Suprapubic skin (tissue), 4 donors: ENCODE data around the gene SAMD4B. TPM values are rescaled to one million over a fixed set of nuclear protein-coding genes. Genes with fewer than 3 reads are reported as not detected.

Source experiments
- DNase-seq, 2 donors: peaks; one replicate each; pipeline ENCODE4 v3.0.0-alpha.2; 2019; ENCODE audit warnings: low spot score in 2 of 2
- H3K27ac ChIP-seq: fragments of 200-600 bp; sonication (generic); one replicate; pipeline ENCODE4 v1.5.1; 2019
- H3K27me3 ChIP-seq: fragments of 200-600 bp; sonication (generic); one replicate; pipeline ENCODE4 v1.5.1; 2019
- H3K36me3 ChIP-seq: fragments of 200-600 bp; sonication (generic); one replicate; pipeline ENCODE4 v1.5.1; 2019
- H3K4me1 ChIP-seq: fragments of 200-600 bp; sonication (generic); one replicate; pipeline ENCODE4 v1.5.1; 2019
- H3K4me3 ChIP-seq: fragments of 200-600 bp; sonication (generic); one replicate; pipeline ENCODE4 v1.5.1; 2019; ENCODE audit warnings: mild to moderate bottlenecking
- H3K9me3 ChIP-seq: fragments of 200-600 bp; sonication (generic); one replicate; pipeline ENCODE4 v1.5.1; 2019
- EP300 ChIP-seq: sonication (generic); formaldehyde crosslinking; IDR thresholded peaks from one replicate; pipeline ENCODE4 v1.6.1; 2017; ENCODE audit warnings: antibody characterized with exemption
- POLR2A ChIP-seq, 2 donors: fragments of 450-650 bp; IDR thresholded peaks; one replicate each; pipeline ENCODE4 v1.6.1; 2017; ENCODE audit warnings: antibody characterized with exemption in 2 of 2, mild to moderate bottlenecking in 2 of 2, moderate library complexity in 2 of 2
- POLR2AphosphoS5 ChIP-seq, 3 donors: sonication (generic); formaldehyde crosslinking; IDR thresholded peaks; one replicate each; pipeline ENCODE4 v1.6.1; 2017; ENCODE audit warnings: antibody characterized with exemption in 3 of 3
- WGBS: methylation state at CpG from one replicate; pipeline ENCODE4 v1.1.5; 2018; 5-methylcytosine and 5-hydroxymethylcytosine counted together
- total RNA-seq, 4 donors: library from RNA; depleted of rRNA; stranded (reverse); fragments of >200 nt; gene quantifications; one replicate each; pipeline ENCODE4 v1.1.0, GENCODE V29; 2016
- TF ChIP-seq, protein P1 (sequence below), 2 donors: fragments of 200-600 bp in 1 of 2; fragments of 450-650 bp in 1 of 2; sonication (generic) in 1 of 2; IDR thresholded peaks; one replicate each; pipeline ENCODE4 v1.5.1; 2016 to 2019; ENCODE audit warnings: antibody characterized with exemption in 2 of 2, mild to moderate bottlenecking in 1 of 2, moderate library complexity in 1 of 2

The SAMD4B gene
- total RNA-seq, 4 donors from 2014 or later: 104 to 166 (median 113) TPM

DNA sequence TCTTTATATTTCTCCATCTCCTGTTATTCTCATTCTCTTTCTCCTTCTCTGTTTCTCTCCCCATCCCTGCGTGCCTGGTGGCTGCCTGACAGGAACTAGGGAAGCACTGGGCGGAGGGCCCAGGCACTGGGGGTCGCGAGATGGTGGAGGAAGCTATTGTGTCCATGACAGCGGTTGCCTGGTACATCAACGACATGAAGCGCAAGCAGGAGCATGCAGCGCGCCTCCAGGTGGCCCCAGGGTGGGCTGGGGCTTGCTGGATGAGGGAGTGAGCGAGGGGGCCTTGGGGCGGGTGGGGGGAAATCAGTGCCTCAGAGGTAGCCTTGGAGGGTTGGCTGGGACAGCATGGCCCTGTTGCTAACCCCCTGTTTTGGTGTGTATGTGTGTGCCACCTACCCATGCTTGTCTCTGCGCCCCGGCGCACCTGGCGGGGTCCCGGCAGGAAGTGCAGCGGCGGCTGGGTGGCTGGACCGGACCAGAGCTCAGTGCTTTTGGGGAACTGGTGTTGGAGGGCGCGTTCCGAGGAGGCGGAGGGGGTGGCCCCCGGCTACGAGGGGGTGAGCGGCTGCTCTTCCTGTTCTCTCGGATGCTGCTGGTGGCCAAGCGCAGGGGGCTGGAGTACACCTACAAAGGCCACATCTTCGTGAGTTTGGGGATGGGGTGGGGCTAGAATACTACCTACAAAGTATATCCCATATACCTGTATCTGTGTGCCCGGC lies 75.4 kb downstream of the SAMD4B start:
- H3K36me3 ChIP-seq: peaks cover 40% of the 10 kb centered on the region
- H3K4me1 ChIP-seq: peaks cover 23% of the 10 kb centered on the region
- no peaks in the 10 kb centered on the region for H3K9me3 ChIP-seq
- H3K27me3 ChIP-seq: no peaks in the 10 kb centered on the region
- TF ChIP-seq, protein P1, sequence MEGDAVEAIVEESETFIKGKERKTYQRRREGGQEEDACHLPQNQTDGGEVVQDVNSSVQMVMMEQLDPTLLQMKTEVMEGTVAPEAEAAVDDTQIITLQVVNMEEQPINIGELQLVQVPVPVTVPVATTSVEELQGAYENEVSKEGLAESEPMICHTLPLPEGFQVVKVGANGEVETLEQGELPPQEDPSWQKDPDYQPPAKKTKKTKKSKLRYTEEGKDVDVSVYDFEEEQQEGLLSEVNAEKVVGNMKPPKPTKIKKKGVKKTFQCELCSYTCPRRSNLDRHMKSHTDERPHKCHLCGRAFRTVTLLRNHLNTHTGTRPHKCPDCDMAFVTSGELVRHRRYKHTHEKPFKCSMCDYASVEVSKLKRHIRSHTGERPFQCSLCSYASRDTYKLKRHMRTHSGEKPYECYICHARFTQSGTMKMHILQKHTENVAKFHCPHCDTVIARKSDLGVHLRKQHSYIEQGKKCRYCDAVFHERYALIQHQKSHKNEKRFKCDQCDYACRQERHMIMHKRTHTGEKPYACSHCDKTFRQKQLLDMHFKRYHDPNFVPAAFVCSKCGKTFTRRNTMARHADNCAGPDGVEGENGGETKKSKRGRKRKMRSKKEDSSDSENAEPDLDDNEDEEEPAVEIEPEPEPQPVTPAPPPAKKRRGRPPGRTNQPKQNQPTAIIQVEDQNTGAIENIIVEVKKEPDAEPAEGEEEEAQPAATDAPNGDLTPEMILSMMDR (IDR thresholded peaks at IDR 0.05): no peak
- TF ChIP-seq EP300: no peak
- no peak for TF ChIP-seq POLR2A (IDR thresholded peaks at IDR 0.05)
- no peak for TF ChIP-seq POLR2AphosphoS5 (IDR thresholded peaks at IDR 0.05)
- DNase-seq: no peak
- no peak overlapping the region for H3K4me3 ChIP-seq
- H3K27ac ChIP-seq: no peak overlapping the region
- 89% methylated on average over 17 of the region's 30 CpGs for WGBS

DNA sequence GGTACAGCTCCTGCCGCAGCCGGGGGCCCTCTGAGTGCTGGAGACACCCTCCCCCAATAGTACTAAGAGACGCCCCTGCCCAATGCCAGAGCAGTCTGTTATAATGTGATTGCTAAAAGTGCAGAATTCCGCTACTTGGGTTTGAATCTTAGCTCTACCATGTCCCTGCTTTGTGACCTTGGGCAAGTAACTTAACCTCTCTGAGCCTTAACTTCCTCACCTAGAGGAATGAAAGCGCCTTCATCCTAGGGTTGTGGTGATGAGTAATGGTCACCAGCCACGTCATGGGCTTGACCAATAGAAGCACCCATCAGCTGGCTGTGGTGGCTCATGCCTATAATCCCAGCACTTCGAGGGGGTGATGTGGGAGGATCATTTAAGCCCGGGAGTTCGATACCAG lies 76.8 kb downstream of the SAMD4B start:
- 87% methylated on average over 9 of the region's 9 CpGs for WGBS

DNA sequence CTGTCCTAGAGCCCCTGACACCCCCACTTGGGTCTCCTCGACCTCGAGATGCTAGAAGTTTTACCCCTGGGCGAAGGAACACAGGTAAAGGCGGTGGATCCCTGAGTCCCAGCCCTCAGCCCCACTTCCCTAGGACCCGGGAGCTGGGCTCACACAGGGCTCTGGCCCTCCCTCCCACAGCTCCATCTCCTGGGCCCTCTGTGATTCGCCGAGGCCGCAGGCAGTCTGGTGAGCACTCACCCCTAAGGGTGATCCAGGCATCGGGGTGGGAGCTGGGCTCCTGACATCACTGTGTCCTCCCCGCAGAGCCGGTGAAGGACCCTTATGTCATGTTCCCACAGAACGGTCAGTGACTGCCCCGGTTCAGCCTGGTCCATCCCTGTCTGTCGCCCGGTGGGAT lies 78.5 kb downstream of the SAMD4B start:
- no peak for DNase-seq
- Histone ChIP-seq H3K9me3 (no peaks in the 10 kb centered on the region), H3K36me3 (peaks cover 61% of the 10 kb centered on the region), H3K4me1 (no peaks in the 10 kb centered on the region), H3K27ac (no peak overlapping the region), H3K27me3 (no peaks in the 10 kb centered on the region), H3K4me3 (no peak overlapping the region)
- WGBS: 89% methylated on average over 8 of the region's 15 CpGs
- TF ChIP-seq POLR2A (IDR thresholded peaks at IDR 0.05): no peak
- TF ChIP-seq POLR2AphosphoS5 (IDR thresholded peaks at IDR 0.05): no peak
- TF ChIP-seq, protein P1 (IDR thresholded peaks at IDR 0.05): no peak
- no peak for TF ChIP-seq EP300

More for the DNA sequence above, 76.8 kb downstream of the SAMD4B start:
- H3K9me3 ChIP-seq: no peaks in the 10 kb centered on the region
- H3K27me3 ChIP-seq: no peaks in the 10 kb centered on the region
- TF ChIP-seq, protein P1 (IDR thresholded peaks at IDR 0.05): no peak
- no peak for TF ChIP-seq EP300
- TF ChIP-seq POLR2AphosphoS5 (IDR thresholded peaks at IDR 0.05): no peak
- TF ChIP-seq POLR2A (IDR thresholded peaks at IDR 0.05): no peak
- H3K27ac ChIP-seq: no peak overlapping the region
- peaks cover 51% of the 10 kb centered on the region for H3K36me3 ChIP-seq
- DNase-seq: no peak
- H3K4me1 ChIP-seq: peaks cover 14% of the 10 kb centered on the region
- no peak overlapping the region for H3K4me3 ChIP-seq

DNA sequence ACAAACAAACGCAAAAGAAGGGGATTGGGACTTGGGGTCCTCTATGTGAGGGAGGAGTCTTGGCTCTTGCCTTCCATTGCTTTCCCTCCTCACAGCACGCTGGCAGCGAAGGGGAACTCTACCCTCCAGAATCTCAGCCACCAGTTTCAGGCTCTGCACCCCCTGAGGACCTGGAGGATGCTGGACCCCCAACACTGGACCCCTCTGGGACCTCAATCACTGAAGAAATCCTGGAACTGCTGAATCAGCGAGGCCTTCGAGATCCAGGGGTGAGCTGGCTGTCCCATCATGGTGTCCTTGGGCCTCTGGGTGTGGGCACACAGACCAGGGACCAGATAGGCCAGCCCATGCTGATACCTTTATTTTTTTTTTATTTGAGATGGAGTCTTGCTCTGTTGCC lies 79.8 kb downstream of the SAMD4B start:
- no peak for DNase-seq
- H3K27ac ChIP-seq: no peak overlapping the region
- H3K4me1 ChIP-seq: no peaks in the 10 kb centered on the region
- TF ChIP-seq, protein P1 (IDR thresholded peaks at IDR 0.05): no peak
- TF ChIP-seq EP300 (no peak), POLR2AphosphoS5 (IDR thresholded peaks at IDR 0.05) (no peak), POLR2A (IDR thresholded peaks at IDR 0.05) (no peak)
- H3K27me3 ChIP-seq: no peaks in the 10 kb centered on the region
- H3K4me3 ChIP-seq: no peak overlapping the region
- H3K9me3 ChIP-seq: no peaks in the 10 kb centered on the region
- H3K36me3 ChIP-seq: peaks cover 61% of the 10 kb centered on the region
- WGBS: 83% methylated on average over 3 of the region's 5 CpGs

DNA sequence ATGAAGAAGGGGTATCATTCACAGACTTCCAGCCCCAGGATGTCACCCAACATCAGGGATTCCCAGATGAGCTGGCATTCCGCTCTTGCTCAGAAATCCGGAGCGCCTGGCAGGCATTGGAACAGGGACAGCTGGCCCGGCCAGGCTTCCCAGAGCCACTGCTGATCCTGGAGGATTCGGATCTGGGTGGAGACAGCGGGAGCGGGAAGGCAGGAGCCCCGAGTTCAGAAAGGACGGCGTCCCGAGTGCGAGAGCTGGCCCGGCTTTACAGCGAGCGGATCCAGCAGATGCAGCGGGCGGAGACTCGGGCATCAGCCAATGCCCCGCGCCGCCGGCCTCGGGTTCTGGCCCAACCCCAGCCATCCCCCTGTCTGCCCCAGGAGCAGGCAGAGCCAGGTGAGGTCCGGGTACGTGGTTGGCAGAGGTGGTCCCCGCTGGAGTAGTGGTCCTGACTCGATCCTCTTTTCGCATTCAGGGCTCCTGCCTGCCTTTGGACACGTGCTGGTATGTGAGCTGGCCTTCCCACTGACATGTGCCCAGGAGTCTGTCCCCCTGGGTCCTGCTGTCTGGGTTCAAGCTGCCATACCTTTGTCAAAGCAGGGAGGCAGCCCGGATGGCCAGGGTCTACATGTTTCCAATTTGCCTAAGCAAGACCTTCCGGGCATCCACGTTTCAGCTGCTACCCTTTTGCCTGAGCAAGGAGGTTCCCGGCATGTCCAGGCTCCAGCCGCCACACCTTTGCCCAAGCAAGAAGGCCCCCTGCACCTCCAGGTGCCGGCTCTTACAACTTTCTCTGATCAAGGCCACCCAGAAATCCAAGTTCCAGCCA lies 81.3 kb downstream of the SAMD4B start:
- no peak overlapping the region for H3K4me3 ChIP-seq
- 81% methylated on average over 34 of the region's 35 CpGs for WGBS
- TF ChIP-seq POLR2AphosphoS5 (IDR thresholded peaks at IDR 0.05): no peak
- TF ChIP-seq EP300: no peak
- TF ChIP-seq, protein P1 (IDR thresholded peaks at IDR 0.05): no peak
- no peak for TF ChIP-seq POLR2A (IDR thresholded peaks at IDR 0.05)
- no peaks in the 10 kb centered on the region for H3K9me3 ChIP-seq
- H3K36me3 ChIP-seq: peaks cover 51% of the 10 kb centered on the region
- peaks cover 5% of the 10 kb centered on the region for H3K4me1 ChIP-seq
- H3K27me3 ChIP-seq: no peaks in the 10 kb centered on the region
- DNase-seq: no peak
- H3K27ac ChIP-seq: no peak overlapping the region
